Measurements from ENCODE around the gene E2F2.
A peak's percentile ranks its signal among the peaks of the same experiment; 100 is the strongest.
"Not testable (repeated sequence)": the region's sequence is repeated elsewhere in the genome, so short reads cannot be mapped to it uniquely, and the experiment has no call there.

E2F2 gene

GRCh38 chr1:23553231-23554126 is 22.4 kb upstream of the E2F2 start:
- DNase-seq (ENCODE audit: extremely low spot score, insufficient read length, low read depth) (no peak), FAIRE-seq (no peak)

DNA sequence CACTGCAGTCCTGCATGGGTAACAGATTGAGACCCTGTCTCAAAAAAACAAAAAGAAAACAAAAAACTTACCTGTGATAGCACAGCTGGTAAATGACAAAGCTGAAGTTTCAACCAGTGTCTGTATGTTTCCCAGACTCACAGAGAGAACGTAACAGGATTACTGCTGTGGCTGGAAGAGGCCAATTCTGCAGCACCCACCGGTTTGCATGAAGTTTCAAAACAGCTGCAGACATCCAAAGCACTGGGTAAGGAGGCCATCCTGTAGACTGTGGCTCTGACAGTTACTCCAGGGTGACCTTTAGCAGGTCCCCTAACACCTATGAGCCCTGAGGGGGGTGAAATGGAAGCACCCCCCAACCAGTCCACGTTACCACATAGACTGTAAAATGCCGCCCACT is 20.8 kb upstream of the E2F2 start:
- DNase-seq (ENCODE audit: extremely low spot score, insufficient read length, low read depth) (no peak), FAIRE-seq (no peak)

DNA sequence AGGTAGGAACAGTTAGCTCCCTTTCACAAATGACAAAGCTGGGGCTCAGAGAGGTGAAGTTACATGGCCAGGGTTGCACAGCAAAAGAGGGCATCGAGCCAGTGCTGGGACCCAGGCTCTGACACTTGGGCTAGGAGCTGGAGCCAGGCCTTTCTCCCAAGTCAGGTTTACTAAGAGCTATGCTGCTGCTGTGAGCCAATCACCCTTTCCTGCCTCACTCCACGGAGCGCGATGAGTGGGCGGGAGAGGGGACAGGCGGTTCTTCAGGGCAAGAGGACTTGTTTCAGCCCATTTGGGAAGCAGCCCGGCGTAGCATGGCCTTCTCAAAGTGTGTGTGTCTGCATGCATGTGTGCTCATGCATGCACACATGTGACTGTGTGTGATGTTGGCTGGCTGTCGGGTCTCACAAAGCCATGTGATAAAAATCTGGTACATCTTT is 17.7 kb upstream of the E2F2 start:
- FAIRE-seq (no peak), DNase-seq (ENCODE audit: extremely low spot score, insufficient read length, low read depth) (no peak)

DNA sequence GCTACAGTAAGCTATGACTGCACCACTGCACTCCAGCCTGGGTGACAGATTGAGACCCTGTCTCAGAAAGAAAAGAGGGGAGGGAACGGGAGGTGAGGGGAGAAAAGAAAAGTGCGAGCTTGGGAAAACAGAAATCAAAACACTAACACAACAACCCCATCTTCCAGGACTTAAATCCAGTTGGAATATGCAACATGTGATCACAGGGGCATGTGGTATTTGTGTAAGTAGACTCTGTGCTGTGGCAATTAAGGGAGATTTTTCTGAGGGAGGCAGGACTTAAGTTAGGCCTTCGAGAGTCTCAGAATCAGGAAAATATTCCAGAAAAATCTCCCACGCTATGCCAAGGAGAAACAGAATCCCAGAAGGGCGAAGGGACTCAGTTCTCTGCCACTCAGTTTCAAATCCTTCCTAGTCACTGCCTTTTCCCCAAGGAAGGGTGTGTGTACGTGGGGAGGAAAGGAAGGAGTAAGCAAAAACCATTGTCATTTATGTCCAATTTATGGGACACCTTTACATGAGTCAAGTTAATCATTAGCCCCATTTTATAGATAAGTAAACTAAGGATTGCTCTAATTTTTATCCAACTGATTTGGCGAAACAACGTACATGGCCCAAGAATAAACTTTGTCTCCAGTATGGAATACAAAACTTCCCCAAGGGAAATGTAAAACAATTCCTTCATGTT is 16.0 kb upstream of the E2F2 start:
- DNase-seq (ENCODE audit: extremely low spot score, insufficient read length, low read depth) (no peak), FAIRE-seq (no peak)

DNA sequence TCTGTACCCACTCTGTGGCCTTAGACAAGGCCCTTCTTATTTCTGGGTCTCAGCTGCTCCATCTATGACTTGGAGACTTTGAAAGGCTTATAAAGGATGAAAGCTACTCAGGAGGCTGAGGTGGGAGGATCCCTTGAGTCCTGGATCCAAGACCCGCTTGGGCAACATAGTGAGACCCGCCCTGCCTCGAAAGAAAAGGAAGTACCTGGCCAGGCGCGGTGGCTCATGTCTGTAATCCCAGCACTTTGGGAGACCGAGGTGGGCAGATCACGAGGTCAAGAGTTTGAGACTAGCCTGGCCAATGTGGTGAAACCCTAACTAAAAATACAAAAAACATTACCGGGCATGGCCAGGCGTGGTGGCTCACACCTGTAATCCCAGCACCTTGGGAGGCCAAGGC is 14.8 kb upstream of the E2F2 start:
- DNase-seq (ENCODE audit: extremely low spot score, insufficient read length, low read depth), result no peak
- FAIRE-seq, result no peak

- FAIRE-seq, result peak; percentile 87
- DNase-seq (ENCODE audit: extremely low spot score, insufficient read length, low read depth), result no peak
These were observed 13.7 kb upstream of the E2F2 start for GRCh38 chr1:23544444-23545389.

- FAIRE-seq (no peak), DNase-seq (ENCODE audit: extremely low spot score, insufficient read length, low read depth) (no peak)
These were observed 12.8 kb upstream of the E2F2 start for GRCh38 chr1:23543707-23544443.

DNA sequence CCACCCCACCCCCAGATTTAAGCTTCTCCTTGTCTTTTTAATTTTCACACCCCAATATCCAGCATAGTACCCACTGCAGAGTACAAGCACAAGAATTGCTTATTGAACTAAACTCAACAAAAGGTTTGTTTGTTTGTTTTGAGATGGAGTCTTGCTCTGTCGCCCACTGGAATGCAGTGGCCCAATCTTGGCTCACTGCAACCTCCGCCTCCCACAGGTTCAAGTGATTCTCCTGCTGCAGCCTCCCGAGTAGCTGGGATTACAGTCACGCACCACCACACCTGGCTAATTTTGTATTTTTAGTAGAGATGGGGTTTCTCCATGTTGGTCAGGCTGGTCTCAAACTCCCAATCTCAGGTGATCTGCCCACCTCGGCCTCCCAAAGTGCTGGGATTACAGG is 11.9 kb upstream of the E2F2 start:
- not testable (repeated sequence) for FAIRE-seq; DNase-seq (ENCODE audit: extremely low spot score, insufficient read length, low read depth)

- FAIRE-seq (peak; percentile 91), DNase-seq (ENCODE audit: extremely low spot score, insufficient read length, low read depth) (peak; percentile 81)
These were observed 8.7 kb upstream of the E2F2 start for GRCh38 chr1:23539698-23540266.

- no peak for FAIRE-seq
- no peak for DNase-seq (ENCODE audit: extremely low spot score, insufficient read length, low read depth)
These were observed 6.4 kb upstream of the E2F2 start for GRCh38 chr1:23537296-23537973.

- DNase-seq (ENCODE audit: extremely low spot score, insufficient read length, low read depth) (no peak), FAIRE-seq (no peak)
These were observed 2.4 kb upstream of the E2F2 start for GRCh38 chr1:23533246-23534023.

DNA sequence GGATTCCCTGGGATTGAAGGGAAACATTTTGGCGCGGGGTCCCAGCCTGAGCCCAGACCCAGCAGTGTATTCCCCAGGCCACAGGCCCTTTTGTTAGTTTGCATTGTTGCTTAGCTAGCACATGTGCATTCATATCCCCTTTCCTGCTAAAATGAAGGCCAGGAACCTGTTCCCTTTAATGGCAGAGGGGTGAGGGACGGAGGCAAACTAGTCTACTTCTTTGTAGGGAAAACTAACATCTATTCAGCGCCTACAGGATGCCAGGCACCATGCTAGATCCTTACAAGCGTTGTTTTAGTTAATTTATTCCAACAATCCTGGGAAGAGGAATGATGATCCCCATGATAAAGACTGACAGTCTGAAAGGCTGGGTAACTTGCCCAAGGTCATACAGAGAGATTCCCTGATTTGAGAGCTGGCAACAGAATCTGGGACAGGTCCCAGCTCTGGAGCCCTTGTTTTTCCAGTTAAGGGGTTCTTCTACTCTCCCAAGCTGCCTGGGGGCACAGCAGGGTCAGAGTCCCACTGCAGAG is 595 bp upstream of the E2F2 start:
- no peak for FAIRE-seq
- DNase-seq (ENCODE audit: extremely low spot score, insufficient read length, low read depth), result no peak

DNA sequence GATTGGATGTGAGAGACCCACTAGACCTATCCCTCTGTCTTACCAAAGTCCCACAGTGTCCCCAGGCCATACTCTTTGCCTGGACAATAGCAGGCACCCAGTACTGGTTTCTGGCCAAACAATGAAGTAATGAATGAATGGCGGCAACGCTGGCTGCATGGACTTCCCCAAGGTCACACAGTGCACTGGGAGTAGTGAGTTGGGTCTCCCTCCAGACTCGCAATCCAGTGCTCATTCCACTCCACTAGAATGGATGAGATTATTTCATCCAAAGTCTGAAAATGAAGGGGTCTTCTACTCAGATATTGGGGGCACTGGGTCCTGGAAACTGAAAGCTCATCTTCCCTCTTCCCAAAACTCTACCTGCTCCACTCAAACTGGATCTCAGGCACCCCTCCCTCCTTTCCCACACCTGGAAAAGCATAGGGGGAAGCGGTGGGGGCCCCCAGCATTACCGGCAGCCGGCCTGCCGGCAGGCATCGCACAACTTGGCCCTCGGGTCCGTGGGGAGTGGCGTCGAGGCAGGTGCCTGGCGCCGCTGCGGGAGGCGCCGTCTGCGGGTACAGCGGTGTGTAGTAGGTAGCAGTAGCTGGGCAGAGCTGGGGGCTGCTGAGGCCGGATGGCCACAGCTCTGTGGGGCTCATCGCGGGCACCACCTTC is 816 bp downstream of the E2F2 start:
- FAIRE-seq, result no peak
- no peak for DNase-seq (ENCODE audit: extremely low spot score, insufficient read length, low read depth)

GRCh38 chr1:23529146-23530086 is 1.6 kb downstream of the E2F2 start:
- no peak for FAIRE-seq
- DNase-seq (ENCODE audit: extremely low spot score, insufficient read length, low read depth), result no peak

GRCh38 chr1:23528250-23528978 is 2.6 kb downstream of the E2F2 start:
- DNase-seq (ENCODE audit: extremely low spot score, insufficient read length, low read depth) (no peak), FAIRE-seq (peak; percentile 91)

- DNase-seq (ENCODE audit: extremely low spot score, insufficient read length, low read depth) (no peak), FAIRE-seq (no peak)
These were observed 3.2 kb downstream of the E2F2 start for GRCh38 chr1:23527900-23528249.

Data from GM18507 (cell line).